Measurements from ENCODE around the gene RNF7. TPM values are rescaled to one million over a fixed set of nuclear protein-coding genes. Genes with fewer than 3 reads are reported as not detected.

Gene RNF7
- total and polyA plus RNA-seq, 3 donors from 2014 or later: 60.7 to 122 (median 69.9) TPM

- TF ChIP-seq, protein P1, sequence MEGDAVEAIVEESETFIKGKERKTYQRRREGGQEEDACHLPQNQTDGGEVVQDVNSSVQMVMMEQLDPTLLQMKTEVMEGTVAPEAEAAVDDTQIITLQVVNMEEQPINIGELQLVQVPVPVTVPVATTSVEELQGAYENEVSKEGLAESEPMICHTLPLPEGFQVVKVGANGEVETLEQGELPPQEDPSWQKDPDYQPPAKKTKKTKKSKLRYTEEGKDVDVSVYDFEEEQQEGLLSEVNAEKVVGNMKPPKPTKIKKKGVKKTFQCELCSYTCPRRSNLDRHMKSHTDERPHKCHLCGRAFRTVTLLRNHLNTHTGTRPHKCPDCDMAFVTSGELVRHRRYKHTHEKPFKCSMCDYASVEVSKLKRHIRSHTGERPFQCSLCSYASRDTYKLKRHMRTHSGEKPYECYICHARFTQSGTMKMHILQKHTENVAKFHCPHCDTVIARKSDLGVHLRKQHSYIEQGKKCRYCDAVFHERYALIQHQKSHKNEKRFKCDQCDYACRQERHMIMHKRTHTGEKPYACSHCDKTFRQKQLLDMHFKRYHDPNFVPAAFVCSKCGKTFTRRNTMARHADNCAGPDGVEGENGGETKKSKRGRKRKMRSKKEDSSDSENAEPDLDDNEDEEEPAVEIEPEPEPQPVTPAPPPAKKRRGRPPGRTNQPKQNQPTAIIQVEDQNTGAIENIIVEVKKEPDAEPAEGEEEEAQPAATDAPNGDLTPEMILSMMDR (IDR thresholded peaks at IDR 0.05): no peak
- no peak for TF ChIP-seq POLR2A (IDR thresholded peaks at IDR 0.05)
- Histone ChIP-seq H3K36me3 (ENCODE audit: low read depth, missing control alignments) (no peaks in the 10 kb centered on the region), H3K4me1 (no peaks in the 10 kb centered on the region), H3K4me3 (no peak overlapping the region), H3K9me3 (no peaks in the 10 kb centered on the region), H3K27me3 (no peaks in the 10 kb centered on the region), H3K27ac (no peak overlapping the region)
- intact Hi-C loops (cut with DNase I; ENCODE audit: low total_unique reads): no loop called here
- WGBS, 2 donors: 87 to 90% methylated on average over 1 of the region's 1 CpG
- no peak for DNase-seq
Observed at GRCh38 chr3:141764465-141764864, 26.4 kb downstream of the RNF7 start.

DNA sequence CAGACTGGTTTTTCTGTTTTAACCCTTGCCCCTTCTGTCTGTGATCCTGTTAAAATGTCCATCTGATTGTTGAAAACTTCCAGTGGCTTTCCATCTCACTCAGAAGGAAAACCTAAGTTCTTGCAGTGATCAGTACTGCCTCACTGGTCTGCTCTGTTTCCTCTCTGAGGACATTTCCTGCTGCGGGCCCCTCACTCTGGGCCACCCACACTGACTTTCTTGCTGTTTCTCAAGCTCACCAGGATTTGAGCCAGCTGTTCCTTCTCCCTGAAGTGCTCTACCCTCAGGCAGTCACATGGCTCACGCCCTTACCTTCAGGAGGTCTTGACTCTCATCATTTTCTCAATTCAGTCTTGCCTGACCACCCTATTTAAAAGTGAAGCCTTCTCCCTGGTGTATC lies 26.9 kb downstream of the RNF7 start:
- H3K27me3 ChIP-seq: no peaks in the 10 kb centered on the region
- intact Hi-C loops (cut with DNase I; ENCODE audit: low total_unique reads): no loop called here
- 83 to 91% methylated on average over 2 of the region's 2 CpGs for WGBS, 2 donors
- no peak for DNase-seq
- no peaks in the 10 kb centered on the region for H3K9me3 ChIP-seq
- no peaks in the 10 kb centered on the region for H3K4me1 ChIP-seq
- TF ChIP-seq, protein P1 (IDR thresholded peaks at IDR 0.05): no peak
- TF ChIP-seq POLR2A (IDR thresholded peaks at IDR 0.05): no peak
- no peak overlapping the region for H3K27ac ChIP-seq
- no peak overlapping the region for H3K4me3 ChIP-seq
- no peaks in the 10 kb centered on the region for H3K36me3 ChIP-seq (ENCODE audit: low read depth, missing control alignments)

DNA sequence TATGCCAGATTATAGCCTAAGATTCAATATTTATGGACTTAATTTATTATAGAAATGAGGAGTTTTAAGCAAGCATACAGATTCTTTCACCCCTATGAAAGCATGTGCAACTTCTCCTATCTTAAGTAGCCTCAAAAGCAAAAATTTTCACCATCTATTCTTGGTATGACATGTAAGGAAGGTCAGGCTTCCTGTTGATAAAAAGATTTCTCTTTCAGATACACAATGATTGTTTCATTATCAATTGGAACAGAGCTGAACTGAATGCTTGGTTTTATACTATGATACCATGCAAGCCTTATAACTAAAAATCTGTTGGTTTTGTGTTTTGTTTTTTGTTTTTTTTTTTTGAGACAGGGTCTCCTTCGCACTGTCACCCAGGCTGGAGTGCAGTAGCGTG lies 29.0 kb downstream of the RNF7 start:
- H3K9me3 ChIP-seq: no peaks in the 10 kb centered on the region
- no peak for DNase-seq
- no peaks in the 10 kb centered on the region for H3K27me3 ChIP-seq
- intact Hi-C loops (cut with DNase I; ENCODE audit: low total_unique reads): no loop called here
- 87 to 88% methylated on average over 2 of the region's 2 CpGs for WGBS, 2 donors
- H3K4me1 ChIP-seq: no peaks in the 10 kb centered on the region
- no peak overlapping the region for H3K4me3 ChIP-seq
- H3K36me3 ChIP-seq (ENCODE audit: low read depth, missing control alignments): no peaks in the 10 kb centered on the region
- no peak overlapping the region for H3K27ac ChIP-seq
- TF ChIP-seq, protein P1 (IDR thresholded peaks at IDR 0.05): no peak
- no peak for TF ChIP-seq POLR2A (IDR thresholded peaks at IDR 0.05)

DNA sequence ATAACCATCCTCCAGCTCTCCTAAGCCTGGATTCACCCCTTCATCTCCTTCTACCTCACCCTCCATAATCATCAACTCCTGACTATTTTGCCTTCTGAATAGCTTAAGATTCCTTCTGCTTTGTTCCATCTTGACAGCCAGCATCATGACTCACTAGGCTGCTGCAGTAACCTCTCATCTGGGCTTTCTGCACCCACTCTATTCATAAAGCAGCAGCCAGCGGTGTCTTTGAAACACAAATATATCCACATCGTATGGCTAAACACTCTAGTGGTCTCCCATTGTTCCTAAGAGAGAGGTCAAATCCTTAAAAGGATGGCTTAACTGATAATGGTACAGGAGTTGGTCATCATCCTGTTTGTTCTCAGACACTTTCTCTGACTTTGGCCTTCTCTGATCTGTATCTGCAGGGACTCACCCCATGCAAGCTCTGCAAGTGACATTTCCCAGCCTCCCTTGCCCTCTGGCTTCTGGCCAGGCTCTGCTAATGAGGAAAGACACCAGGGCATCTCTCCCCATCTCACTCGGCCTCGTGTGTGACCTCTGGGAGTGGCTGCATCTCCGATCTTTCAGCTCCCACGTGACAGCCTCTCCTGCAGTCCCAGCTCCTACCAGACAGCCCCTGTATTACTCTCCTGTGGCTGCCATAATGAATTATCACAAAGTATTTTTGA lies 31.3 kb downstream of the RNF7 start:
- no peak for DNase-seq
- intact Hi-C loops (cut with DNase I; ENCODE audit: low total_unique reads): no loop called here
- H3K4me1 ChIP-seq: no peaks in the 10 kb centered on the region
- H3K4me3 ChIP-seq: no peak overlapping the region
- 72 to 75% methylated on average over 6 of the region's 6 CpGs for WGBS, 2 donors
- no peaks in the 10 kb centered on the region for H3K9me3 ChIP-seq
- H3K27me3 ChIP-seq: no peaks in the 10 kb centered on the region
- TF ChIP-seq POLR2A (IDR thresholded peaks at IDR 0.05): no peak
- TF ChIP-seq, protein P1 (IDR thresholded peaks at IDR 0.05): no peak
- no peak overlapping the region for H3K27ac ChIP-seq
- no peaks in the 10 kb centered on the region for H3K36me3 ChIP-seq (ENCODE audit: low read depth, missing control alignments)

DNA sequence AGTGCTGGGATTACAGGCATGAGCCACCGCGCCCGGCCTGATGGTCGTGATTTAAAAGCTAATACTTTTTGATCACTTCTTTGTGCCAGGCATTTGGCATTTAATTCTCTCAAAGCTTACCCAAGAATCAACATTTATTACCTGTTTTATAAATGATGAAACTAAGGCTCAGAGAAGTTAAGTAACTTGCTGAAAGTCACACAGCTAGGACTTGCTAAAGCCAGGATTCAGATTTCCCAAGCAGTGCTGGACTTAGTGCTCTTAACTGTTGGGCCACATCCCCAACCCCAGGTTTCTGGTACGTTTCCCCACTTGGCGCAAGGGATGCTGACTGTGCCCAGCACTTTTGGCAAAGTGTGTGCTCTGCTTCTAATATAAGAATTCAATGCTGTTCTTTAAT lies 35.6 kb downstream of the RNF7 start:
- intact Hi-C loops (cut with DNase I; ENCODE audit: low total_unique reads): no loop called here
- H3K4me1 ChIP-seq: no peaks in the 10 kb centered on the region
- H3K4me3 ChIP-seq: no peak overlapping the region
- no peak for TF ChIP-seq POLR2A (IDR thresholded peaks at IDR 0.05)
- H3K9me3 ChIP-seq: no peaks in the 10 kb centered on the region
- 92 to 95% methylated on average over 6 of the region's 6 CpGs for WGBS, 2 donors
- DNase-seq: no peak
- no peak overlapping the region for H3K27ac ChIP-seq
- H3K36me3 ChIP-seq (ENCODE audit: low read depth, missing control alignments): no peaks in the 10 kb centered on the region
- no peaks in the 10 kb centered on the region for H3K27me3 ChIP-seq
